HS-5 (cell line): ENCODE data around the gene CAD.

Source experiments
- DNase-seq: peaks from one replicate; pipeline ENCODE4 v3.0.0-alpha.2; 2012; ENCODE audit warnings: low read depth

Gene CAD

GRCh38 chr2:27198627-27199026 is 18.5 kb upstream of the CAD start:
- no peak for DNase-seq

- DNase-seq = no peak
Observed at GRCh38 chr2:27199241-27199640, 17.9 kb upstream of the CAD start.

- DNase-seq = no peak
Observed at GRCh38 chr2:27201675-27202074, 15.5 kb upstream of the CAD start.

- DNase-seq = no peak
Observed at GRCh38 chr2:27202854-27203253, 14.3 kb upstream of the CAD start.

GRCh38 chr2:27203741-27204140 is 13.4 kb upstream of the CAD start:
- DNase-seq = no peak

- no peak for DNase-seq
Observed at GRCh38 chr2:27204566-27204965, 12.6 kb upstream of the CAD start.

GRCh38 chr2:27205206-27205605 is 12.0 kb upstream of the CAD start:
- no peak for DNase-seq

- no peak for DNase-seq
Observed at GRCh38 chr2:27206346-27206745, 10.8 kb upstream of the CAD start.

- no peak for DNase-seq
Observed at GRCh38 chr2:27208486-27209050, 8.6 kb upstream of the CAD start.

- no peak for DNase-seq
Observed at GRCh38 chr2:27209621-27210401, 7.4 kb upstream of the CAD start.

- no peak for DNase-seq
Observed at GRCh38 chr2:27211241-27211942, 5.8 kb upstream of the CAD start.

GRCh38 chr2:27211943-27212625 is 5.1 kb upstream of the CAD start, which contains the start of the genes ATRAID and SLC5A6:
TSS of gene ATRAID (plus strand) at chr2:27212041. CDS start at chr2:27212369, 328 bp downstream.
TSS of gene SLC5A6 (minus strand) at chr2:27212268. CDS start at chr2:27207650, 4,618 bp downstream.
- peak; percentile 61 for DNase-seq

- no peak for DNase-seq
Observed at GRCh38 chr2:27212626-27213471, 4.3 kb upstream of the CAD start.

- DNase-seq = no peak
Observed at GRCh38 chr2:27214941-27215340, 2.2 kb upstream of the CAD start.

GRCh38 chr2:27216416-27217137 is 592 bp upstream of the CAD start:
- no peak for DNase-seq

GRCh38 chr2:27218614-27219013 is 1.4 kb downstream of the CAD start:
- DNase-seq = no peak

GRCh38 chr2:27219091-27219490 is 1.9 kb downstream of the CAD start:
- no peak for DNase-seq

- DNase-seq = no peak
Observed at GRCh38 chr2:27220091-27220490, 2.9 kb downstream of the CAD start.

- no peak for DNase-seq
Observed at GRCh38 chr2:27221166-27221565, 4.0 kb downstream of the CAD start.

- no peak for DNase-seq
Observed at GRCh38 chr2:27222407-27222806, 5.2 kb downstream of the CAD start.

- DNase-seq = no peak
Observed at GRCh38 chr2:27223416-27223815, 6.2 kb downstream of the CAD start.
